G401 (cell line): Measurements from ENCODE around the gene CD44. TPM values are rescaled to one million over a fixed set of nuclear protein-coding genes. Genes with fewer than 3 reads are reported as not detected.
A peak's percentile ranks its signal among the peaks of the same experiment; 100 is the strongest.

Source experiments
- DNase-seq: peaks from one replicate; pipeline ENCODE4 v3.0.0-alpha.2; 2015; ENCODE audit warnings: low spot score
- in situ Hi-C: cut with HindIII; loops from 2 replicates; pipeline ENCODE4 v1.10.0; 2016; ENCODE audit warnings: low sequenced_read_pairs, mixed read lengths
- total RNA-seq: library from RNA; depleted of rRNA; stranded (reverse); fragments of >200 nt; shearing (Covaris generic); gene quantifications from 2 replicates; pipeline ENCODE4 v1.2.3, GENCODE V29; 2014; rRNA removed

The CD44 gene
- total RNA-seq, 1 experiment from 2014 or later: 6.8 TPM

GRCh38 chr11:35265755-35266454 is 126.9 kb downstream of the CD44 start:
- in situ Hi-C loops: no loop called here
- no peak for DNase-seq

- in situ Hi-C loops: no loop called here
- DNase-seq: no peak
Measured at GRCh38 chr11:35267504-35267903, 128.5 kb downstream of the CD44 start.

GRCh38 chr11:35270342-35270741 is 131.4 kb downstream of the CD44 start:
- in situ Hi-C loops: no loop called here
- DNase-seq: no peak

- DNase-seq: no peak
- in situ Hi-C loops: no loop called here
Measured at GRCh38 chr11:35271031-35271430, 132.1 kb downstream of the CD44 start.

- in situ Hi-C loops: no loop called here
- no peak for DNase-seq
Measured at GRCh38 chr11:35272391-35272902, 133.5 kb downstream of the CD44 start.

- in situ Hi-C loops: no loop called here
- DNase-seq: peak; percentile 90
Measured at GRCh38 chr11:35274909-35275785, 136.2 kb downstream of the CD44 start.

GRCh38 chr11:35275786-35276170 is 136.8 kb downstream of the CD44 start:
- in situ Hi-C loops: no loop called here
- no peak for DNase-seq

- in situ Hi-C loops: no loop called here
- DNase-seq: peak; percentile 59
Measured at GRCh38 chr11:35276396-35277145, 137.6 kb downstream of the CD44 start.

- in situ Hi-C loops: no loop called here
- DNase-seq: no peak
Measured at GRCh38 chr11:35277827-35278226, 138.9 kb downstream of the CD44 start.

GRCh38 chr11:35280727-35281126 is 141.8 kb downstream of the CD44 start:
- in situ Hi-C loops: no loop called here

GRCh38 chr11:35281169-35281688 is 142.3 kb downstream of the CD44 start:
- in situ Hi-C loops: no loop called here
- DNase-seq: no peak

More at GRCh38 chr11:35280727-35281126, 141.8 kb downstream of the CD44 start:
- DNase-seq: no peak

Other genes starting within 250 kb of the CD44 start
- 28.6 and 35.4 TPM in 2 replicates for gene APIP, start 222.8 kb upstream of the CD44 start, total RNA-seq
- 28.7 and 40.6 TPM in 2 replicates for gene PDHX, start 222.6 kb upstream of the CD44 start, total RNA-seq